Renal pelvis (tissue), 4 donors: ENCODE data around the gene ANO9. TPM values are rescaled to one million over a fixed set of nuclear protein-coding genes. Genes with fewer than 3 reads are reported as not detected.
"Not testable (repeated sequence)": the region's sequence is repeated elsewhere in the genome, so short reads cannot be mapped to it uniquely, and the experiment has no call there.

Experiments used
- DNase-seq: peaks from one replicate; pipeline ENCODE4 v3.0.0-alpha.2; 2013
- polyA plus RNA-seq, 3 donors: library from polyadenylated mRNA; unstranded; fragments of 120-200 nt; gene quantifications; one replicate each; pipeline ENCODE4 v1.2.1, GENCODE V29; 2013; ENCODE audit not compliant: insufficient read length in 3 of 3

ANO9 gene
- polyA plus RNA-seq, 3 donors: 11.2 to 17.4 (median 14.2) TPM

DNA sequence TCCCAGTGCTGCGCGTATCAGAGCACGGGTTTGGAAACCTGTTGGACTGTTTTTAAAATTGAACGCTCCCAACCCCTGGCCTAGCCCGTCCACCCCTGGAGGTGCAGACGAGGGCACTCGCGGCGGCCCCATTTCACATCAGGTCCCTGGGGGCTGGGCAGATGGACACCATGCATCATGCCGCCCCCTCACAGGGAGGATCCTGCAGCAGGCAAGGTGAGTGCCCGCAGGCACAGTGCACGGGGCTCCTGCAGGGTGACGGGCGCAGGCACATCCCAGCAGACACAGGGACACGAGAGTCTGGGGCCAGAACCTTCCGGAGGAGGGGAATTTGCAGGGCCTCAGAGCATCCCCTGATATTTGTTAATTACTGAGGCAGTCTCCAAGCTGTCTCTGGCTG is 7.3 kb downstream of the ANO9 start:
- DNase-seq: no peak

DNA sequence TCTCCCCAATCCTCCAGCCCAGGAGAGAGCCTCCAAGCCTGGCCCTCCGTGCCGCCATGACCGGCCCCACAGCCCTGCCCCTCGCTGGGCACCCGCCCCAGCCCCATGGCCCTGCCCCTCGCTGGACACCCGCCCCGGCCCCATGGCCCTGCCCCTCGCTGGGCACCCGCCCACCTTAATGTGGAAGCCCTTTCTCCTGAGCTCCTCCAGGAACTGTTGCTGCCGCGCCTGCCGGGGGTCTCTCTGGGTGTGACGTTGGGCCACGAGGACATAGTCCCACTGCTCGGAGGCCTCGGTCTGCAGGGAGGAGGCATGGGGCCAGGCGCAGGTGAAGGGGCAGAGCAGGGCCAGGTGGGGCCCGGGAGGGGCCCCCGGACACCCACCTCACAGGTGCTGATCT is 8.2 kb downstream of the ANO9 start:
- DNase-seq: no peak

DNA sequence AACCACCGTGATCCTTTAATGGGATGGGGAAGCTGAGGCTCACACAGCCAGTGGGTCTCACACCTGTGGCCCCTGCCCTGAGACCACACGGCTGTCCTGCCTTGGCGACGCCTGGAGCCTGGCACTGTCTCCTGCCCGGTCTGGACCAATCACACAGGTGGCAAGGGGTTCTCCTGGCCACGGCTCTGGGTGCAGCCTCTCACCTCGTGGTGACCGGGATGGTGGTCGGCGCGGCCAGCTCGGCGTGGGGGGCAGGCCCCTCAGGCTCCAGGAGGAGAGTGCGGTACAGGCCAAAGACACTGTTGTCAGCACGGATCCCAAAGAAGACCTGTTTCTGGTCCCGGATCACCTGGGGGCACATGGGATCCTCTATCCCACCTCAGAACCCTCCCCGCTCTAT is 8.7 kb downstream of the ANO9 start:
- DNase-seq: no peak

DNA sequence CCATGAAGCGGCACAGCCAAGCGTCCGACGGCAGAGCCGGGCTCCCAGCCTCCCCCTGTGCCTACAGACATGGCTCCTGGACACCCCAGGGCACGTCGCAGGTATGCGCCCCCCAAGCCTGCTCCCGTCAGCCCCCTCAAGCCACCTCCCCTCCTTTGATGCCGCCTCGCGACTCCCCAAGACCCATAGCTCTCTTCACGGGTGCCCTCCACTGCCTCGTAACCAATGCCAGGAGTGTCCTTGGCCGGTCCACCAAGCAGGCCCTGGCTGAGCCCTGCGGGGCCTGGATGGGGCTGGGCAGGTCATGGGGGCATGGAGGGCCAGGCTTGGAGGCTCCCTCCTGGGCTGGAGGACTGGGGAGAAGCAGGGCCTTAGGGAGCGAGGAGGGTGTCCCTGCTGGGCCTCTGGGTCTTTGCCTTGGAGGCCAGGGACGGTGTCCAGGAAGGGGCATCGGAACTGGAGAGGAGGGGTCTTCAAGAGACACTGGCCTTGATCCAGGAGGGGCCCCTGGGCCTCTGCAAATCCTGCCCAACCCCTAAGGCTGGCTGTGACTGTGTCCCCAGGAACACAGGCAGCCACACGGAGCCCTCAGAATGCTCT is 9.2 kb downstream of the ANO9 start:
- no peak for DNase-seq

DNA sequence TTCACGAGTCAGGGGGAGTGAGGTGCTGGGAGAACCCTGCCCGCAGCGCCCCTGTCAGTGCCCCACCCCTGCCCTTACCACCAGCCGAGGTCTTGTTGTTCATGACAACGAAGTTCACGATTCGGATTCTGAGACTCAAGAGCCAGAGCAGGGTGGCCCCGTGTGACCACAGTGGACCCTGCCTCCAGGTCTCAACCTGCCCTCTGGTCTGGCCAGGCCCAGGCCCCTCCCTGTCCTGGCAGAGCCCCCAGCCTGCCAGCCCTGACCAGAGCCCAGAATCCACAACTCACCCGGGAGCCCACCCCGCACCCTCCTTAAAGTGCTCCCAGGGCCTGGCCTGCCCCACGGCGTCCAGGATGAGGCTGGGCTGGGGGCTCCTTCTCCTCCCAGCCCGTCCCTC is 9.9 kb downstream of the ANO9 start:
- no peak for DNase-seq

DNA sequence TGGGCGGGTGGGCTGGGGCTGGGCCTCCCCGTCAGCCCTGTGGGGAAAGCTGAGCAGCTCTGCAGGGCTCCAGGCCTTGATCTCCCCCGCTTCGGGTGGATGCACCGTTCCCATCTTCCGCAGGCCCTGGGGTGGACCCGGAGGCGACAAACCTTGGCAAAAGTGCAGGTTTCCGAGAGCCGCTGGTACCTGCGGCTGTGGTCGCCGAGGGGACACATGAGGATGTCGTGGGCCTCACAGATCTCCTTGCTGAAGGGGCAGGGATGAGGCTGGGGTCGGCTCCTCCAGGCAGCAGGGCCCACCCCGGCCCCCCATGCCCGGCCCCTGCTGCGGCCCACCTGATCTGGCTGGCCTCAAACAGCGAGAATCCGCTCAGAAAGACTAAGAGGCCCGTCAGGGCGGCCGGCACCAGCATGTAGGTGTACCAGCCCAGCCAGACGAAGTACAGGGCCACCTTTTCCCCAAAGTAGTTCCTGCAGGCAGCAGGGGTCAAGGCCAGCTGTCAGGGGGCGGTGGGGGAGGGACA is 11.8 kb downstream of the ANO9 start:
- no peak for DNase-seq

DNA sequence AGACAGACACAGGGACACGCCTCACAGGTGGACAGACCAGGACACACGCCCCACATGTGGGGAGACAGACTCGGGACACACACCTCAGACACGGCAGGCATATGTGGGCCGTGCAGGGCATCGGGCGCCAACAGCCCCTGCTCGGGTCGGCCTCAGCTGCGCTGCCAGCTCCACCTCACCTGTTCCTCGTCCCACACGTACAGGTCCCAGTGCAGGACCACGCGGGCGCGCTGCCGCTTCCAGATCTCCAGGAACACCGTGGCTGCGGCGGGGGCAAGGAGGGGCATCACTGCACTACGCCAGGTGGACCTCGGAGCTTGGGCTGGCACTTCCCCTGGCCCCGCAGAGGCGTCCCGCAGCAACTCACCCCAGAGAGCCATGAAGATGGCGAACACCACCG is 12.4 kb downstream of the ANO9 start:
- DNase-seq: no peak

DNA sequence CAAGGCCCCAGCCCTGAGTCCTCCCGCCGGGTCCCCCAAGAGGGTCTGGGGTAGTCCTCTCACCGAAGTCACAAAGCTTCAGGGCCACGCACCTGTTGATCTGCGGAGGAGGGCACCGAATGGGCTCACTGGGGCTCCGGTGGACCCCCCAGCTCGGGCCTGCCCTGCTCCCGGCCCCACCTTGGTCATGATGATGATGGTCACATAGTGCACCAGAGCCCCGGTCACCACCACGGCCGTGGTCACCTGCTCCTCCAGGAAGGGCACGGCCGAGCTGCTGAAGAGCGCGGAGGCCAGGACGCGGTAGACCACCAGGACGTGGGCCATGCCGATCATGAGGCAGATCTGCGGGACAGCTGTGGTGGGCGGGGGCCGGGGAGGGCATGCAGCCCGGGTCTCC is 13.5 kb downstream of the ANO9 start:
- DNase-seq: no peak

DNA sequence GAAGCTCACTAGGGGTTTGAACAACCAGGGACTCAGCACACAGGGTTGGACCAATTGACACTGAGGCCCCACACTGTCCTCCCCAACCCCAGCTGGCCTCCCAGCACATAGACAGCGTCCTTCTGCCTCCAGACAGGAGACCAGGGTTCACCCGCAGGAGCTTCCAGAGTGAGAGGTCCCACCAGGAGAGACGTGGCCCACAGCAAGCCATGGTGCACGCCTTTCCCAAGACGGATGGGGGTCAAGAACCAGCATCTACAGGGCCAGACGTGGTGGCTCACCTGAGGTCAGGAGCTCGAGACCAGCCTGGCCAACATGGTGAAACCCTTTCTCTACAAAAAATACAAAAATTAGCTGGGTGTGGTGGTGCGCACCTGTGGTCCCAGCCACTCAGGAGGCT is 15.0 kb downstream of the ANO9 start:
- DNase-seq: no peak

DNA sequence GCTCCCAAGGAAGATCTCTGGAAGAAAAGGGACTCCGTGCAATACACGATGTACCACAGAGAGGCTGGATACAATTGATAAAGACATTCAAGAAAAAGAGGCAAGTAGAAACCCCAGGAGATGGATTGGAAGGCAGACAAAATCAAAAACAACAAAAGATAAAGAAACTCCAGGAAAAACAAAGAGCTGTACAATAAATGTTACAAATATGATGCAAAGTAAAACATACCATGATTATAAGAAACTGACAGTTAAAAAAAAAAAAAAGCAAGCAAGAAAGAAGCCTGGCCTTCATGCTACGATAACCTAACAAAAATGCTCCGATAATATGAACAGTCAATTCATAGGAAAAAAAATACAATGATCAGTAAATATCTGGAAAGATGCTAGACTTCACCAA is 16.5 kb downstream of the ANO9 start:
- DNase-seq: no peak

DNA sequence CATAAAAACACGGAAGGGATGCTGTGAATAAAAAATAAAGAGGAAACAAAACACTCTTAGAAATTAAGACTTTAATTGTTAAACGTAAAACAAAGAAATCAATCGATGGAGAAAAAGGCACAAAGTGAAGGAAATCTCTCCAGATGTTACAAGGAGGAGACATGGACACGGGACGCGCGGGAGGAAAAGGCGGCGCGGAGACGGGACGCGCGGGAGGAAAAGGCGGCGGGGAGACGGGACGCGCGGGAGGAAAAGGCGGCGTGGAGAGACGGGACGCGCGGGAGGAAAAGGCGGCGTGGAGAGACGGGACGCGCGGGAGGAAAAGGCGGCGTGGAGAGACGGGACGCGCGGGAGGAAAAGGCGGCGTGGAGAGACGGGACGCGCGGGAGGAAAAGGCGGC is 17.0 kb downstream of the ANO9 start:
- not testable (repeated sequence) for DNase-seq

DNA sequence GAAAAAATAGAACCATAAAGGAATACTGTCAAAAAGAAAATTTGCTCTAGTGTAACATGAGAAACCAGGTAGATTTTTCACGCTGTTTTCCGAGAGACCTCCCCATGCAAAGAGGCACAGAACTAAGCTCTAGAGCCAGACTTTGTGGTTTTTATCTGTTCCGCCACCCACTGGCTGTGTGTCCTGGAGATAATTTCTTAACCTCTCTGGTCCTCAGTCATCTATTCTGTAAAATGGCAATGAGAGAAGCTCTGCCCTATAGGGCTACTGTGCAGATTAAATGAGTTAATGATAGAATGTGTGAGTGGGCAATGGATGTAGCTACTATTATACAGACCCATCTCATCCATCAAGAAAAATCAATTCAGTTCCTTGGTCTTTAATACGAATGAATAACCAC is 17.6 kb downstream of the ANO9 start:
- no peak for DNase-seq

DNA sequence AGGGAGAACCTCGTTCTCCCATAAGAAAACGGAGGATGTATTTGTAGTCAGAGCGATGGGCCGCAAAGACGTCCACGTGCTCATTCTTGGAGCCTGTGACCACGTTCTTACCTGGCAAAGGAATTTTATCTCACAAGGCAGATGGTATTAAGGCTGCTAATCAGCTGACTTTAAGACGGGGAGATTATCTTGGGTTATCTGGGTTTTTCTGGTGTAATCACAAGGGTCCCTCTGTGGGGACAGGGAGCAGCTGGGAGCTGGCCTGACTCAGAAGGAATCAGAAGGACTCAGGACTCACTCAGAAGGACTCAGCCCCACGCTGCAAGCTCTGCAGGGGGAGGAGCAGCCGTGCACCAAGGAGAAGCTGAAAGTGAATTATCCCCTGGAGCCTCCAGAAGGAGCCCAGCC is 19.6 kb downstream of the ANO9 start:
- DNase-seq: no peak

DNA sequence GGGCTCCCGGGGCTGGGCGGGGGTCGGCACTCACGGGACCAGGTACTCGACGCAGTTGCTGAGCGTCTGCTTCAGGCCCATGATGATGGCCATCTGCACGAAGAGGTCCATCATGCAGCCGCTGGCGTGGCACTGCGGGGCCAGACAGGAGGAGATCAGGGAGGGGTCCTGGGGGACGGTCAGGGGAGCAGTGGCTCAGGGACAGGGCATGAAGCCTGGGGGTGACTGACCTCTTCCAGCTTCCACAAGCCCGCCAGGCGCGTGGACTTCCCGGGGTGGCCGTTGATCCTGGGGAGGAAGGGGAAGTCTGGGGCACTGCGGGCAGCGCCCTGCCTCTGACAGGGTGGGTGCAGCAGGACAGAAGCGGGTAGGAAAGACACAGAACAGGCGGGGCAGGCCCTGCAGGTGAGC is 20.9 kb downstream of the ANO9 start:
- DNase-seq: no peak

DNA sequence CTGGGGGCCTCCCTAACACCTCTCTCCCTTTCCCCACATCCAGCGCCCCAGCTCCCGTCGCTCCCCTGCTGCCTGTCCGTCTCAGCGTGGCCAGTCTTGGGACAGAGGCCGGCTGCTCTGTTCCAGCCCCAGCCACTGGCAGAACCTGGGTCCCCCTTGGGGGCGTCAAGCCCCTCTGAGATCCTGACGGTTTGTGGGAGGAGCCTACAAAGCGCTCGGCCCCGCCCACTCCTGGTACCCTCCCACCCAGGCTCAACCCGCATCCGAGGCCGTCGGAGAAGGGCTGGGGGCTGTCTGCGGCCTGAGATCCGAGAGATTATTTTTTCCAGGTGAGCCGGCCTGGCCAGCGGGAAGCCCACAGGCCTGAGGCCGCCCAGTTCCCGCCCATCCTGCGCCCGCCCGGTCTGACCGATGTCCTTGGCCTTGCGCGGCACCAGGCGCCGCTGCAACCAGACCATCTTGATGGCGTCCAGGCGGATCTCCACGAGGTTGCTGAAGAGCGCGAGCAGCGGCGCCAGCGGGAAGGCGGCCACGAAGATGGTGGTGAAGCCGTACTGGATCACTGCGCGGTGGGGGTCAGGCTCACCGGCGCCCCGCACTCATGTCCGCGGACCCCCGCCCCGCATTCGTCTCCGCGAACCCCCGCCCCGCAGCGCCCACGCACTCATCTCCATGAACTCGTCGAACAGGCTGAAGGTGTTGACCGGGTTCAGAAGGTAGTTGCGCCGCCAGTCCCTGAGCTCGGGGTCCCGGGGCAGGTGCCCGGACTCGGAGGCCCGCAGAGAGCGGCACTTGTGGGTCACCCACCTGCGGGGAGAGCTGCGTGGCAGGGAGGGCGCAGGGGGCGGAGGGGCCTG is 21.5 kb downstream of the ANO9 start:
- DNase-seq: no peak

DNA sequence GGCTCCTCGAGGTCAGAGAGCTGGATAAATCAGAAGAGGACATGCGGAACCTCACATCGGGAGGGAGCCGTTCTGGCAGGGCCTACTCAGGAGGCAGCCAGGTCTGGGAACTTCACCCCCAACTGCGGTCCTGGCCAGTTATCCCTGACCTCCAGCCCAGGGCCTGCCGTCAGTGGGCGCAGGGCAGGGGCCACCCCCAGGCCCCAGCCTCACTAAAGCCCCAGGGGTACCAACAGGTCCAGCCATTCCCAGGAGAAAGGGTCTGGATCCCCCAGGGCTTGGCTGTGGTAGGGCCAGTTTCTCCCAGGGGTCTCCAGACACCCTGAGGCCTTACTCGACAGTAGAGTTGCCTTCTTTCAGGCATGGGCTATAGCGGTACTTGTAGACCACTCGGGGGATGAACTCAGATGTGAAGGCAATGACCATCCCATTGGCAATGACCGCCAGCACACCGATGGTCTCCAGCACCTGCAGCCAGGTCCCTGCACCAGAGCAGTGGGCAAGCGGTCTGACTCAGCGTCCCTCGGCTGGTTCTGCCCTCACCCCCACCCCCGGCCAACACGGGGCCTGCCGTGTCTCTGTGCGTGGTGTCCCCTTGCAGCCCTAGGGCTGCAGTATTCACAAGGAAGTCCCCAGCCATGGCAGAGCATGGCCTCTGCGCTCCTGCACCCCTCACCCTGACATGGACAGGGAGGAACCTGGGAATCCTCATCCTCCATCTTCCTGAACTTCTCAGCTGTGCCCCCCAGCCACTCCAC is 22.4 kb downstream of the ANO9 start:
- no peak for DNase-seq

DNA sequence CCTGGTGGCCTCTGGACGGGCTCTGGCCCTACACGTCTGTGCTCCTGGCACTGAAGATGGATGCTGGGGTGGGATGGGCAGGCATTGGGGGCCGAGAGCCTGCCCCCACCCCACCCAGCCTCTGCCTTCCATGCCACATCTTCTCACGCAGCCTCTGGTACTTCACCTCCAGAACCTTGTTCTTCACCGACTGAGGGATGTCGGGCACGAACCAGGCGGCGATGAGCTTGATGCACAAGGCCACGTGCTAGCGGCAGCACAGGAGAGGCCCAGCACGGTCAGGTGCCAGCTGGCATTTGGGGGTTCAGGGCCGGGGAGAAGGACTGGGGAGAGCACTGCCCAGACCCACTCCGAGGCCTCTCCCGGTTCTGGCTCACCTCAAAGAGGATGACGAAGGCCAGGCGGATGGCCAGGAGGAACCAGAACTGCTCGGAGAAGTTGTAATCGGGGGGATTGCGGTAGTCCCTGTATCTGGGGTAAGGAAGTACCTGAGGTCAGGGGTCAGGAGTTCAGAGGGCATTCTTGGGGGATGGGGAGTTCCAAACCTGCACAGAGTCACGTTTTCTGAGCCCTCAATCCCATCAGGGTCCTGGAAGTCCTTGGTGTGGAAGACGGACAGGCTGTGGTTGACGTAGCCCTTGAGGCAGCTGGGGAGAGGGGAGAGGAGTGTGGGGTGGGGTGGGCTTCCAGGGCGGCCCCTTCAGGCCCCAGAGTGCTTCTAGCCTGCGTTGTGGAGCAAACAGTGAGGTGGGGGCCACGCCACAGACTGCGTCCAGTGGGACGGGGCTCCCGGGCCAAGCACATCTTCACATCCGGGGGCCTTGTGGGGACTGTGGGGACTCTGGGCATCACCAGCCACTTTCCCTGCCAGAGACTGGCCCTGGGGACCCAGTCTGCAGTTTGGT is 23.2 kb downstream of the ANO9 start:
- DNase-seq: no peak

DNA sequence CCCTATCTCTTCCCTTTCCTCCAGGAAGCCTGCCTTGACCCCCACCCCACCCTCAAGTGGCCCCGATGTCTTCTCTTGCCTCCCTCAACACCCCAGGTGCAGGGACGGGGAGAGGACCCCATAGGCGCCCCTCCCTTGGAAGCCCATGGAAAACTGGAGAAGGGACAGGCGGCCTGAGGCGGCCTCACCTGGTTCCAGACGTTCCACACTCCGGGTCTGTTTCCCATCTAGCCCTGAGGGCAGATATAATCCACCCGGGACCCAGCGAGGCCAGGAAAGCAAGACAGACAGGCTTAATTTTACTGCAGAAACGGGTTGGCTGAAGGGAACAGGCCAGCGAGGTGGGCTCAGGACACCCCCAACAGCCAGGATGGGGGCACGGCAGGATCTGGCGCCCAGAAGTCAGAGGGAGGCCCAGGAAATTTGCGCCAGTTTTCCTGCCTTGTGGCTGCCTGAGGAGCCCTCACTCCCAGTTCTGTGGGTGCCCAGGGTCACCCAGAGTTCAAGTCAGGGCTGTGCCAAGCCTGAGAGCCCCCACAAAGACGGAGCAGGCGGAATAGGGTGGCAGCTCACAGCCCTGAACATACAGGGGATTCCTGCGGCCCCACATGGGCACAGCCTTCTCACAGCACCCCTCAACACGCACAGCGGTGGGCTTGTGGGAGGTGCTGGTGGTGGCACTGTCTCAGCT is 24.0 kb downstream of the ANO9 start:
- DNase-seq: no peak

DNA sequence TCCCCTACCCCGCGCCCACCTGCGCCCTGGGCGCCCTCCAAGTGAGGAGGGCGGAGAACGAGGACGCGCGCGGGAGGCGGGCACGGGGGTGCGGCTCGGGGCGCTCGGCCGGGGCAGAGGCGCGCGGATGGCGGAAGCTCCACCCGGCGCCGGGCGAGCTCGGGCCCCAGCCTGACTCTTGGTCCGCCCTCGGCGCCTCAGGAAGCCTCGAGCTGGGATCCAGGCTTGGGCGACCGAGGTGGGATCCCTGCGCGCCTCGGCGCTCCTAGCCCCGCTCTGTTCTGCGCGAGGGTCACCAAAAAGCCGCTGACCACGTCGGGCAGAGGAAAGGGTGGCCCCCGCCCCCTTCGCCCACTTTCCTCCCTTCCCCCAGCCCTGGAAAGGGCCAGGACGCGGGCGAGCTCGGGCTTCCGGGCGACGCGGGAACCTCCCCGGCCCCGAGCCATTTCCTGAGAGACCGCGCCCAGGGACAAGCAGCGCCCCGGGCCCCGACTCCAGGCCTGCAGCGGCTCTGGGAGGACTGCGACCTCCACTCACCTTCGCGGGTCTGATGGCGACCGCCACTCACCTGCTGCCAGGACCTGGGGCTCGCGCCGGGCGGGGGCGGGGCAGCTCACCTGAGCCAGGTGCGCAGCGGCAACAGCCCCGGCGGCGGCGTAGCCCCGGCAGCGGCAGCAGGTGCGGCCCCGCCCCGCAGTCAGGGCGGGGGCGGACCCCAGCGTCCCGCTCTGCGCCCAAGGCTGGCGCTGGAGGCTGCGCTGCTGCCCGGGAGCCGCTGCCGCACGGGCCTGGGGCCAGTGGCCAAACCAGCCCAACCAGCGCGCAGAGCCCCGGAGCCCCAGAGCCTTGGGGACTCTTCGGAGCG is 24.8 kb downstream of the ANO9 start:
- DNase-seq: no peak
